Measurements from ENCODE around the gene PLXNB2.

DNA sequence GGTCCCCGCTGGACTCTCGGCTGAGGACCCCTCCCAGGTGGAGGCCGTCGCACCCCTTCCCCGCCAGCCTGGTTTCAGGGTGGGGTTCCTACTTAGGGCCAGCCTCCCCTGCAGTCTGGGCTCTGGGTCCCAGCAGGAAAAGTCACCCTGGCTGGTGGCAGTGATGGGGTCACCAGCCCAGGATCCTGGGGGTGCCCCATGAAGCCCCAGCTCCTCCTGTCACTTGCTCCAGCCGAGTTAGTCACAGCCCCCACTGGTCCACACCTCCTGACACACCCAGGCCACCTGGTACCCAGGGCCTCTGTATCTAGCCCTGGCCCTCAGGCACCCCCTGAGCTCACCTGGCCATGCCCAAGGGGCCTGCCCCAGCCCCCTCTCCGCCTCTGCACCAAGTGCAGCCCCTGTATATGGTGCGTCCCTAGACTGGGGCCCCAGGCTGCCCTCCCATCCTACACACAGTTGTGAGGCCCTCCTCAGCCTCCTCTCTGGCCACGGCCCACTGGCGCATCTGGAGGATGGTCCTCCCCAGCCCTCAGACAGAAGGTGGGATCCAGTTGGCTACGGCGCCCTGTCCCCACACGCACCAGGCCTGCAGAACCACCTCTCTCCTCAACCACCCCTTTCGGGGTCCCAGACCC is 6.7 kb downstream of the PLXNB2 start:
- TF ChIP-seq, protein P1, sequence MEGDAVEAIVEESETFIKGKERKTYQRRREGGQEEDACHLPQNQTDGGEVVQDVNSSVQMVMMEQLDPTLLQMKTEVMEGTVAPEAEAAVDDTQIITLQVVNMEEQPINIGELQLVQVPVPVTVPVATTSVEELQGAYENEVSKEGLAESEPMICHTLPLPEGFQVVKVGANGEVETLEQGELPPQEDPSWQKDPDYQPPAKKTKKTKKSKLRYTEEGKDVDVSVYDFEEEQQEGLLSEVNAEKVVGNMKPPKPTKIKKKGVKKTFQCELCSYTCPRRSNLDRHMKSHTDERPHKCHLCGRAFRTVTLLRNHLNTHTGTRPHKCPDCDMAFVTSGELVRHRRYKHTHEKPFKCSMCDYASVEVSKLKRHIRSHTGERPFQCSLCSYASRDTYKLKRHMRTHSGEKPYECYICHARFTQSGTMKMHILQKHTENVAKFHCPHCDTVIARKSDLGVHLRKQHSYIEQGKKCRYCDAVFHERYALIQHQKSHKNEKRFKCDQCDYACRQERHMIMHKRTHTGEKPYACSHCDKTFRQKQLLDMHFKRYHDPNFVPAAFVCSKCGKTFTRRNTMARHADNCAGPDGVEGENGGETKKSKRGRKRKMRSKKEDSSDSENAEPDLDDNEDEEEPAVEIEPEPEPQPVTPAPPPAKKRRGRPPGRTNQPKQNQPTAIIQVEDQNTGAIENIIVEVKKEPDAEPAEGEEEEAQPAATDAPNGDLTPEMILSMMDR (IDR thresholded peaks at IDR 0.05), result no peak
- TF ChIP-seq POLR2A (IDR thresholded peaks at IDR 0.05), result no peak
- no peak for TF ChIP-seq POLR2AphosphoS5 (IDR thresholded peaks at IDR 0.05; ENCODE audit: insufficient read depth in 1 of 2, low read depth in 1 of 2)

All from vagina (tissue), 2 donors.